Adipocyte (in vitro differentiated cells): ENCODE results near the gene FAP.

ENCODE experiments used
- DNase-seq: peaks from one replicate; pipeline ENCODE4 v3.0.0-alpha.2; 2015; ENCODE audit warnings: low read depth
- H3K27me3 ChIP-seq: replicated peaks from 2 replicates; pipeline ENCODE4 v1.7.0; 2013; ENCODE audit warnings: mild to moderate bottlenecking, low read length, moderate library complexity; ENCODE audit not compliant: control insufficient read depth, insufficient read depth
- H3K36me3 ChIP-seq: 2 replicates; pipeline ENCODE4 v1.7.0; 2013; ENCODE audit warnings: low read length, mild to moderate bottlenecking, moderate library complexity; ENCODE audit not compliant: control insufficient read depth, insufficient read depth, severe bottlenecking
- H3K4me1 ChIP-seq: 2 replicates; pipeline ENCODE4 v1.7.0; 2013; ENCODE audit warnings: mild to moderate bottlenecking, low read length, moderate library complexity; ENCODE audit not compliant: control insufficient read depth, insufficient read depth
- H3K4me3 ChIP-seq: 2 replicates; pipeline ENCODE4 v1.7.0; 2013; ENCODE audit warnings: mild to moderate bottlenecking, low read length, moderate library complexity
- H3K9ac ChIP-seq: 2 replicates; pipeline ENCODE4 v1.7.0; 2013; ENCODE audit warnings: mild to moderate bottlenecking, low read length, moderate library complexity
- H3K9me3 ChIP-seq: 2 replicates; pipeline ENCODE4 v1.7.0; 2013; ENCODE audit warnings: mild to moderate bottlenecking, low read length, moderate library complexity; ENCODE audit not compliant: control insufficient read depth

The FAP gene

GRCh38 chr2:162242586-162243280 lies 512 bp downstream of the FAP start:
- Histone ChIP-seq H3K4me1 (peaks cover 55% of the 10 kb centered on the region), H3K9ac (peak overlapping the region; percentile 91), H3K36me3 (peaks cover 3% of the 10 kb centered on the region), H3K9me3 (no peaks in the 10 kb centered on the region), H3K4me3 (peak overlapping the region; percentile 80), H3K27me3 (no peaks in the 10 kb centered on the region)
- DNase-seq, result peak; percentile 89

- Histone ChIP-seq H3K27me3 (no peaks in the 10 kb centered on the region), H3K4me3 (peak overlapping the region; percentile 80), H3K4me1 (peaks cover 55% of the 10 kb centered on the region), H3K9ac (peak overlapping the region; percentile 91), H3K9me3 (no peaks in the 10 kb centered on the region), H3K36me3 (peaks cover 3% of the 10 kb centered on the region)
- DNase-seq, result peak; percentile 38
These were observed 1.7 kb downstream of the FAP start for GRCh38 chr2:162241571-162241970.

GRCh38 chr2:162234620-162235462 lies 8.4 kb downstream of the FAP start:
- Histone ChIP-seq H3K9me3 (peaks cover 3% of the 10 kb centered on the region), H3K4me3 (no peak overlapping the region), H3K9ac (no peak overlapping the region), H3K27me3 (no peaks in the 10 kb centered on the region), H3K4me1 (peaks cover 20% of the 10 kb centered on the region), H3K36me3 (peaks cover 3% of the 10 kb centered on the region)
- no peak for DNase-seq

GRCh38 chr2:162233197-162233596 lies 10.0 kb downstream of the FAP start:
- DNase-seq, result peak; percentile 85
- Histone ChIP-seq H3K36me3 (no peaks in the 10 kb centered on the region), H3K4me3 (no peak overlapping the region), H3K27me3 (no peaks in the 10 kb centered on the region), H3K9ac (peak overlapping the region; percentile 4), H3K9me3 (peaks cover 3% of the 10 kb centered on the region), H3K4me1 (peaks cover 20% of the 10 kb centered on the region)

- Histone ChIP-seq H3K27me3 (no peaks in the 10 kb centered on the region), H3K4me1 (peaks cover 20% of the 10 kb centered on the region), H3K4me3 (no peak overlapping the region), H3K9me3 (peaks cover 3% of the 10 kb centered on the region), H3K36me3 (no peaks in the 10 kb centered on the region), H3K9ac (no peak overlapping the region)
- peak; percentile 30 for DNase-seq
These were observed 10.6 kb downstream of the FAP start for GRCh38 chr2:162232671-162233070.

GRCh38 chr2:162232027-162232426 lies 11.2 kb downstream of the FAP start:
- Histone ChIP-seq H3K9ac (no peak overlapping the region), H3K36me3 (no peaks in the 10 kb centered on the region), H3K27me3 (no peaks in the 10 kb centered on the region), H3K4me1 (peaks cover 20% of the 10 kb centered on the region), H3K4me3 (no peak overlapping the region), H3K9me3 (peaks cover 3% of the 10 kb centered on the region)
- no peak for DNase-seq

- Histone ChIP-seq H3K36me3 (no peaks in the 10 kb centered on the region), H3K9me3 (peaks cover 3% of the 10 kb centered on the region), H3K4me3 (no peak overlapping the region), H3K9ac (no peak overlapping the region), H3K27me3 (no peaks in the 10 kb centered on the region), H3K4me1 (peaks cover 20% of the 10 kb centered on the region)
- DNase-seq, result no peak
These were observed 12.5 kb downstream of the FAP start for GRCh38 chr2:162230761-162231160.

GRCh38 chr2:162226836-162227235 lies 16.4 kb downstream of the FAP start:
- peaks cover 10% of the 10 kb centered on the region for H3K4me1 ChIP-seq

GRCh38 chr2:162221064-162221463 lies 22.2 kb downstream of the FAP start:
- peaks cover 40% of the 10 kb centered on the region for H3K4me1 ChIP-seq
- no peak overlapping the region for H3K4me3 ChIP-seq
- H3K9me3 ChIP-seq, result no peaks in the 10 kb centered on the region
- H3K27me3 ChIP-seq, result no peaks in the 10 kb centered on the region
- H3K36me3 ChIP-seq, result peaks cover 13% of the 10 kb centered on the region
- no peak overlapping the region for H3K9ac ChIP-seq
- peak; percentile 52 for DNase-seq

More at GRCh38 chr2:162226836-162227235, 16.4 kb downstream of the FAP start:
- Histone ChIP-seq H3K27me3 (no peaks in the 10 kb centered on the region), H3K9me3 (peaks cover 3% of the 10 kb centered on the region), H3K9ac (no peak overlapping the region), H3K4me3 (no peak overlapping the region), H3K36me3 (peaks cover 11% of the 10 kb centered on the region)
- peak; percentile 63 for DNase-seq

- Histone ChIP-seq H3K4me3 (no peak overlapping the region), H3K9me3 (no peaks in the 10 kb centered on the region), H3K36me3 (peaks cover 14% of the 10 kb centered on the region), H3K4me1 (peaks cover 40% of the 10 kb centered on the region), H3K27me3 (no peaks in the 10 kb centered on the region), H3K9ac (peak overlapping the region; percentile 54)
- DNase-seq, result peak; percentile 44
These were observed 22.9 kb downstream of the FAP start for GRCh38 chr2:162220368-162220767.

- Histone ChIP-seq H3K36me3 (peaks cover 16% of the 10 kb centered on the region), H3K4me1 (peaks cover 40% of the 10 kb centered on the region), H3K27me3 (no peaks in the 10 kb centered on the region), H3K4me3 (no peak overlapping the region), H3K9me3 (no peaks in the 10 kb centered on the region), H3K9ac (peak overlapping the region; percentile 54)
- DNase-seq, result no peak
These were observed 23.8 kb downstream of the FAP start for GRCh38 chr2:162219426-162219825.
